AG10803 (cell line): ENCODE measurements around the gene PDE9A.

Experiments used
- DNase-seq: peaks from one replicate; pipeline ENCODE4 v3.0.0; 2010; ENCODE audit warnings: low read depth
- H3K4me3 ChIP-seq: 2 replicates; pipeline ENCODE4 v1.5.1; 2011; ENCODE audit warnings: mild to moderate bottlenecking, low read length, control low read depth
- CTCF ChIP-seq: conservative IDR thresholded peaks from 2 replicates; pipeline ENCODE4 v1.5.1; 2011; ENCODE audit warnings: mild to moderate bottlenecking, low read length, control low read depth, inconsistent platforms

Gene PDE9A

GRCh38 chr21:42746593-42747275, 93.3 kb downstream of the PDE9A start:
- no peak for DNase-seq
- no peak for TF ChIP-seq CTCF
- H3K4me3 ChIP-seq, result no peak overlapping the region

DNA sequence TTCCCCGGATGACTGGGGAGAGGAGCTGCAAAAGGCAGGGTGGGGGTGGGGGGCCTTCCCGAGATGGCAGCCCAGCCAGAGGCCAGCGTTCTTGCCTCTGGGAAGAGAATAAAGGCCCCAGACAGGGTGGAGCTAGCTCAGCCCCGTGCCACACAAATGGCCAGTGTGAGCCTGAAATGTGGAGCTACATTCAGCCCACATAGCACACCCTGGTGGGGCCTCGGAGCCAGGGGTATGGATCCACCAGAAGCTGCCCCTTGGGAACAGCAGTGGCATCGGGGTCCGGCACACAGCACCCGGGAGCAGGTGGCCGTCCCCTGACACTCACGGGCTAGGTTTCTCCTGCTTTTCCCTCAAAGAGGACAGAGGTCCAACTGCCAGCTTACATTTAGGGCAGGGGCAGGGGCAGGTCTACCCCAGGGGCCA, 93.9 kb downstream of the PDE9A start:
- TF ChIP-seq CTCF, result no peak
- no peak for DNase-seq
- H3K4me3 ChIP-seq, result no peak overlapping the region

DNA sequence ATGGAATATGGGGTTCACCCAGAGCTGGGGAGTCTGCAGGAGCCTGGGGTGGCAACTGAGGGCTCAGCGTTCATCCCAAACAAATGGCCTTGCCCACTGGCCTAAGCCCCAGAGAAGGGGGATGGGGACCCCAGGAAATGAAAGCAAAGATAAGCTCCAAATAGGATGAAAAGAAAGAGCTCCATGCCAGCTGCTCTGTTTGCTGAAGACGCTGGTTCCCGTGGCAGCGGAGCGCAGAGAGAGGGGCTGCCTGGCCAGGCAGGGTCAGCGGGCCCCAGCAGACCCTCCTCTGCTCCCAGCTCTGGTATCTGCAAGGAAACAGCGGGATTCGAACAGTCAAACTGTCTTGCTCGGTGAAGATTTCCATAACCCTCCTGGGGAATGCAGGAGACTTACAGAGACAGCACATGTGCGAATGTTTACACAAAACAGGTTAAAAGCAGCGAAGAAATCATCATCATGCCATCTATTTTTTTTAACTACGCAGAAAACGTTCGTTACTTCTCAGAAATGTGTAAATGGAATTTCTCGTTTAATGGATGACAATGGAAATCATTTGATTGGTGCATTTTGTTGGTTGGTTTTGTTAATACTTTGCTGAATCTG, 94.4 kb downstream of the PDE9A start:
- no peak for TF ChIP-seq CTCF
- H3K4me3 ChIP-seq, result no peak overlapping the region
- DNase-seq, result no peak

- TF ChIP-seq CTCF, result no peak
- H3K4me3 ChIP-seq, result no peak overlapping the region
- DNase-seq, result no peak
These were observed 95.3 kb downstream of the PDE9A start for GRCh38 chr21:42748620-42749176.

GRCh38 chr21:42750737-42751530, 97.5 kb downstream of the PDE9A start:
- DNase-seq, result no peak
- no peak overlapping the region for H3K4me3 ChIP-seq
- TF ChIP-seq CTCF, result no peak

GRCh38 chr21:42751866-42752265, 98.4 kb downstream of the PDE9A start:
- no peak for TF ChIP-seq CTCF
- DNase-seq, result no peak
- no peak overlapping the region for H3K4me3 ChIP-seq

- no peak overlapping the region for H3K4me3 ChIP-seq
- TF ChIP-seq CTCF, result no peak
- no peak for DNase-seq
These were observed 100.4 kb downstream of the PDE9A start for GRCh38 chr21:42753804-42754203.
